Uterus (tissue), 4 donors: Measurements from ENCODE around the gene CDC34. TPM values are rescaled to one million over a fixed set of nuclear protein-coding genes. Genes with fewer than 3 reads are reported as not detected.

Experiments used
- DNase-seq, 2 donors: peaks; one replicate each; pipeline ENCODE4 v3.0.0-alpha.2; 2019 to 2020
- H3K27ac ChIP-seq, 2 donors: fragments of 200-600 bp; sonication (generic); 1 replicate in 1 of 2; 2 replicates in 1 of 2; pipeline ENCODE4 v1.5.1; 2016 to 2018
- H3K27me3 ChIP-seq, 2 donors: fragments of 200-600 bp; sonication (generic); one replicate each; pipeline ENCODE4 v1.5.1; 2018 to 2019; ENCODE audit warnings: control low read depth in 1 of 2
- H3K36me3 ChIP-seq, 2 donors: fragments of 200-600 bp; sonication (generic); one replicate each; pipeline ENCODE4 v1.5.1; 2019; ENCODE audit warnings: control low read depth in 1 of 2
- H3K4me1 ChIP-seq, 2 donors: fragments of 200-600 bp; sonication (generic); one replicate each; pipeline ENCODE4 v1.5.1; 2018 to 2019; ENCODE audit warnings: control low read depth in 1 of 2
- H3K4me3 ChIP-seq, 2 donors: fragments of 200-600 bp; sonication (generic); 1 replicate in 1 of 2; 2 replicates in 1 of 2; pipeline ENCODE4 v1.5.1; 2018 to 2019; ENCODE audit warnings: mild to moderate bottlenecking in 1 of 2
- H3K9me3 ChIP-seq, 2 donors: fragments of 200-600 bp; sonication (generic); one replicate each; pipeline ENCODE4 v1.5.1; 2019; ENCODE audit warnings: control low read depth in 1 of 2
- CTCF ChIP-seq, 4 experiments: fragments of 200-600 bp in 2 of 4; fragments of 450-650 bp in 2 of 4; sonication (generic) in 2 of 4; IDR thresholded peaks; one replicate each; pipeline ENCODE4 v1.5.1; 2016 to 2019; ENCODE audit warnings: antibody characterized with exemption in 4 of 4, mild to moderate bottlenecking in 2 of 4, moderate library complexity in 1 of 4
- POLR2A ChIP-seq, 2 donors: fragments of 450-650 bp; IDR thresholded peaks; one replicate each; pipeline ENCODE4 v1.6.1; 2016; ENCODE audit warnings: antibody characterized with exemption in 2 of 2, mild to moderate bottlenecking in 1 of 2, moderate library complexity in 1 of 2
- intact Hi-C: fragments of 100-400 bp; cut with DNase I; formaldehyde crosslinking; loops from one replicate; pipeline ENCODE4 v1.15.1; 2023; ENCODE audit warnings: low total_unique reads
- total RNA-seq, 4 donors: library from RNA; depleted of rRNA in 3 of 4; stranded (reverse); fragments of >200 nt in 3 of 4; gene quantifications; one replicate each; pipeline versions ENCODE4 v1.1.0 to v1.2.4, GENCODE V29; 2014 to 2023
- donor health status: DM: yes; HTN: yes; CAD: no.

Gene CDC34
- total RNA-seq, 4 donors from 2014 or later = 44.4 to 459 (median 101) TPM

DNA sequence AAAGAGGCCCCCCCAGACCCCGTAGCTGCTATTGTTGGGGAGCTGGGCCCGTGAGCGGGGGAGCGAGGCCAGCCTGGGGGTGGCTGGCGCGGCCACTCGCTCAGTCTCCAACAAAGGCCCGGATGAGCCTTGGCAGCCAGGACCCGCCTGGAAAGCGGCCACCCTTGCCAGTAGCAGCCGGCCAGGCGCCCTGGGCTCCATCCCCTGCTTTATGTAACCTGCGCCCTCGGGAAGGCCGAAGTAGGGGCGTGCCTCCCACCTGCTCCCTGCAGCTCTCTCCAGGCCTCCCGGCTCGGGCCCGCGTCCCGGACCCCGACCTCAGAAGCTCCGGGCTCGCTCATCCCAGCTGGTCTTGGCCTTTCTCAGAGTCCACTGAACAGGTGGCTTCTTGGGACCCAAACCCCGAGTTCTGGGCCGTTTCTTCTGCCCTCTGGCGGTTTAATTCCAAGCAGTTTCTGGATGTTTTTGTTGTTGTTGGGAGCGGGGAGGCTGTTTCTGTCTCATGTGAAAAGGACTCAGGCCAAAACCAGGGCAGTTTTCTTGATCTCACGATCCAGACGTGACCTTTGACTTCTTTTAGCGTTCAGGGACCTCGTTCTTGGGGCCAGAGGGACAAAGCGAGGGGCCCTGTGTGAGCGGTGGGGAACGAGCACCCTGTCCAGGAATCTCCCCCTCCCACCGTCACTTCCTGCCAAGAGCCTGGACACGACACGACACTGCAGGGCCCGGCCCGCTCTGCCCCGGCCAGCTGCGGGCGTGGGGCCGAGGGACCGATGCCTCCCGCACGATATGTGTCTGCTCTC, 1.2 kb downstream of the CDC34 start:
- Histone ChIP-seq H3K27me3 (no peaks in the 10 kb centered on the region), H3K4me3 (peak overlapping the region; percentile 97 to 98), H3K9me3 (no peaks in the 10 kb centered on the region), H3K27ac (peak overlapping the region; percentile 90 to 93), H3K36me3 (no peaks in the 10 kb centered on the region), H3K4me1 (peaks cover 0 to 23% of the 10 kb centered on the region in 2 donors)
- intact Hi-C loops = no loop called here
- peak; percentile 76 to 81 for DNase-seq
- TF ChIP-seq CTCF (IDR thresholded peaks at IDR 0.05) = peak; percentile 35 to 61 (median 50)
- no peak for TF ChIP-seq POLR2A (IDR thresholded peaks at IDR 0.05)

- peak overlapping the region; percentile 90 to 93 for H3K27ac ChIP-seq
- peaks cover 0 to 23% of the 10 kb centered on the region in 2 donors for H3K4me1 ChIP-seq
Measured at GRCh38 chr19:533364-534058, 2.0 kb downstream of the CDC34 start.

DNA sequence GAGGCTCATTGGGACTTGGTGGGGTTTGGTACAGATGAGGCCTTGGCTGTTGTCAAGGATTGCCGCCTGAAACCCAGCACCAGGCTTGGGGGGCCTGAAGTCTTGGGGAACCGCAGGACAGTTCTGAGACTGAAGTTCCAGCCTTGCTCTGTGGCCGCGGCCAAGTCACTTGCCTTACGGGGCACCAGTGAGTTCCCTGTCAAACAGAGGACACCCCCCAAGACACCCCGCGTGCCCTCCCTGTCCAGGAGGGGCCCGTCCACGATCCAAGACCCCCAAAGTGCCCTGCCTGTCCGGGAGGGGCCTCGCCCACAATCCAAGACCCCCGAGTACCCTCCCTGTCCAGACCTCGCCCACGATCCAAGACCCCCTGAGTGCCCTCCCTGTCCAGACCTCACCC, 2.5 kb downstream of the CDC34 start:
- TF ChIP-seq CTCF (IDR thresholded peaks at IDR 0.05) (no peak), POLR2A (IDR thresholded peaks at IDR 0.05) (no peak)
- intact Hi-C loops = no loop called here
- Histone ChIP-seq H3K27me3 (no peaks in the 10 kb centered on the region), H3K36me3 (no peaks in the 10 kb centered on the region), H3K4me1 (peaks cover 0 to 23% of the 10 kb centered on the region in 2 donors), H3K27ac (peak overlapping the region; percentile 90 to 93), H3K9me3 (no peaks in the 10 kb centered on the region), H3K4me3 (no peak overlapping the region)
- DNase-seq = no peak

More at GRCh38 chr19:533364-534058, 2.0 kb downstream of the CDC34 start:
- intact Hi-C loops = no loop called here
- TF ChIP-seq CTCF (IDR thresholded peaks at IDR 0.05) (no peak), POLR2A (IDR thresholded peaks at IDR 0.05) (no peak)
- DNase-seq = no peak
- Histone ChIP-seq H3K9me3 (no peaks in the 10 kb centered on the region), H3K4me3 (peak overlapping the region; percentile 97 to 98), H3K36me3 (no peaks in the 10 kb centered on the region), H3K27me3 (no peaks in the 10 kb centered on the region)

DNA sequence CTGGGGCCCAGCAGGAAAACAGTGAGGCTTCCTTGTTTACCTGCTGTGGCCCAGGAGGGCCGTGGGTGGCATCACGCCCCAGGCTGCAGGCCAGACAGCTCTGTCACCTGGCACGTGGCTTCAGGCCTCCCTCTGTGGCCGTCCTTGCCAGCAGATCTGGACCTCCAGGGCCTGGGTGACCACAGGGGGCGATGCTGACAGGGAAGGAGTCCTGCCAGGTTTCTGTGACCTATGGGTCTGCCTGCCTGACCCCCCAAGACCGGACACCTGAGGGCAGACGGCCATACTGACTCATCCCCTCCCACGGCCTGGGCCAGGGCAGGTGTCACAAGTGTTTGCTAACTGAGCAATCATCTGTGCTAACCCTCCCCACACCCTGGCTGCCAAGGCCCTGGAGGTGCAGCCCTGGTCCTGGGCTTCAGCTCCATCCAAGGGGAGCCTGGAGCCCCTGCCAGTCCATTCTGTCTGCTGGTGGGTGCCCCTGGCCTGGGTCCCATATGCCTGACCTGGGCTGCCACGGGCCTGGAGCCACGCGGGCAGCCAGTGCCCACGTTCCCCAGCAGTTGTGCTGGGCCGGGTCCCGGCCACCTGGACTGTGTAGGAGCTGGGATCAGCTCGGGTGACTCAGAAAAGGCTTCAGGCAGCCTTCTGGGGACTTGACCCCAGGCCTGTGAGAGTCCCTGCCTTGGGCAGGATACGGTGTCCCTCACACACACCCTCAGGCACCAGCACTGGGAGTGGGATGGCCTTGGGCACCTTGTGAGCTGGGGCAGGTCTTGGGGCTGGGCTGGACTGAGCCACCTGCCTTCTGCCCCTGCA, 3.7 kb downstream of the CDC34 start:
- Histone ChIP-seq H3K4me3 (no peak overlapping the region), H3K4me1 (peaks cover 0 to 23% of the 10 kb centered on the region in 2 donors), H3K36me3 (no peaks in the 10 kb centered on the region), H3K9me3 (no peaks in the 10 kb centered on the region), H3K27ac (no peak overlapping the region), H3K27me3 (no peaks in the 10 kb centered on the region)
- TF ChIP-seq CTCF (IDR thresholded peaks at IDR 0.05) = no peak
- no peak for TF ChIP-seq POLR2A (IDR thresholded peaks at IDR 0.05)
- intact Hi-C loops = no loop called here
- DNase-seq = no peak
